ENCODE measurements around the gene PKP2. TPM values are rescaled to one million over a fixed set of nuclear protein-coding genes. Genes with fewer than 3 reads are reported as not detected.
"Not testable (repeated sequence)": the region's sequence is repeated elsewhere in the genome, so short reads cannot be mapped to it uniquely, and the experiment has no call there.

Gene PKP2
- total RNA-seq, 2 donors from 2014 or later = 0.12 to 0.39 TPM

DNA sequence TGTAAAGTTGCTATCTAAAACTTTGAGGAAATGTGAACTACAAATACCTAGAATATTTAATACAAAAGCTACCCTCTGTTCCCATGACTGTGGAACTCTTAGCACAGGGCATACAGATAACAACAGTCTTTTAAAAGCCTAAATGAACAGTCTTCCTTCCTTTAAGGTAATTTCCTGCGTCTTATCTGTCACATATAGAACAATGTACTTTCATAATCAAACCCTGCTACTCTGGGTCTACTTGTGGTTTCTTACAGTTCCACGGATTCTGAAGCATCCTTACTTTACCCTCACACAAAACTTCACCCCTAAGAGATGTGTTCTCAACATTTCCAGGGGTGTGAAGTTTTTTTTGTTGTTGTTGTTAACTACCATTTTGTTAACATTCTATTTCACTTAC lies 5.1 kb downstream of the PKP2 start:
- Mint-ChIP-seq H3K27me3 (ENCODE audit: low read depth) (peaks cover 49% of the 10 kb centered on the region), H3K36me3 (ENCODE audit: insufficient read depth in 2 of 2) (no peaks in the 10 kb centered on the region), H3K9me3 (no peaks in the 10 kb centered on the region), H3K4me1 (ENCODE audit: low read depth) (peaks cover 10% of the 10 kb centered on the region), H3K27ac (no peak overlapping the region), H3K4me3 (no peak overlapping the region)
- ATAC-seq (replicated peaks in 1 of 2) (no peak), DNase-seq (no peak)

DNA sequence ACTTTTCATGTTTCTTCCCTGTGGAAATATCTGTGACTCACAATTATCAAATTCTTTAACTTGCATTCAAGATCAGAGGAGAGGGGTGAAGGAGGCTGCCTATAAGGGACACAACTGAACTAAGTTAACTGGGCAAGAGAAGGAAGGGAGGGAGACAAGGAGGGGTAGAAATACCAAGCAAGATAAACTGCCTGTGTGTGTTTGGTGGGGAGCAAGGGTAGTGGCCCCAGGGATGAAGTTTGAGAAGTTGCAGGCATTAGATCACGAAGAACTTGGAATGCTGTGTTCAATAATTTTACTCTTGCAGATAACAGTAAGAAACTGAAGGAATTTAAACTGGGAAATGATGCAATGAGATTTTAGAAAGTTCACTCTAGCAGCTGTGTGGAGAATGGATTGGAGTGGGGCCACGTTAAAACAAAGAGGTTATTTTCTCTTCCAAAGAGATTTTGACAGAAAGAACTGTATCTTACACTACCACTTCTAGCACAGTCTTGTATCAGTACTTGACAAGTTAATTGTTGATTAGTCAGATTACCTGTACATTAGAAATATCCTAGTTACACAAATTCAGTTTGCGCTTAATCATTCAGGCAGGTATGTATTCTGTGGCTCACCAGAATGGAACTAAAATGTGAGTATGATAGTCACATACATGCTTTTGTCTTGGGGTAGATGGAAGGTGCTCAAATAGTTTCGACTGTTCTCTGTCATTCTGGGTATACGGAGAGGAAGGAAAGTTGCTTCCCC lies 7.4 kb downstream of the PKP2 start:
- no peaks in the 10 kb centered on the region for H3K4me1 Mint-ChIP-seq (ENCODE audit: low read depth)
- H3K27ac Mint-ChIP-seq = no peak overlapping the region
- H3K36me3 Mint-ChIP-seq (ENCODE audit: insufficient read depth in 2 of 2) = no peaks in the 10 kb centered on the region
- no peak overlapping the region for H3K4me3 Mint-ChIP-seq
- DNase-seq (no peak), ATAC-seq (replicated peaks in 1 of 2) (no peak)
- no peaks in the 10 kb centered on the region for H3K9me3 Mint-ChIP-seq
- H3K27me3 Mint-ChIP-seq (ENCODE audit: low read depth) = peaks cover 28% of the 10 kb centered on the region

DNA sequence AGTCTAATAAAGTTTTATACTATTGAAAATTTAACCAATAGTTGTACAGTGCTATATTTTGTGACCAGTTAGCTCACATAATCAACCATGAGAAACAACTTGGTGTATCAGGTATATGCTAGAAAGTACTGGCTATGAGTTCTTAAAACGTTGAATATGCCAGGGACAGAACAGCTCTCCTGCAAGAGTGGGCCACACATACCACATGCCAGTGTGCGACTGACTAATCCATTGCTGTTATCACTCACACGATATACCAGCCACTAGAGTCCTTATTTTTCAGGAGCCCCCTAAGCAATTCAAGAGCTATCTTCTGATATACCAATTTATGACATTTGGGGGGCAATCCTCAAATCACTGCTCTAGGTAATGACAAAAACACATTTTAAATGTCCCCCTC lies 9.5 kb downstream of the PKP2 start:
- Mint-ChIP-seq H3K4me1 (ENCODE audit: low read depth) (no peaks in the 10 kb centered on the region), H3K36me3 (ENCODE audit: insufficient read depth in 2 of 2) (no peaks in the 10 kb centered on the region), H3K27me3 (ENCODE audit: low read depth) (peaks cover 17% of the 10 kb centered on the region), H3K27ac (no peak overlapping the region), H3K9me3 (no peaks in the 10 kb centered on the region), H3K4me3 (no peak overlapping the region)
- ATAC-seq (replicated peaks in 1 of 2) = no peak
- DNase-seq = no peak

DNA sequence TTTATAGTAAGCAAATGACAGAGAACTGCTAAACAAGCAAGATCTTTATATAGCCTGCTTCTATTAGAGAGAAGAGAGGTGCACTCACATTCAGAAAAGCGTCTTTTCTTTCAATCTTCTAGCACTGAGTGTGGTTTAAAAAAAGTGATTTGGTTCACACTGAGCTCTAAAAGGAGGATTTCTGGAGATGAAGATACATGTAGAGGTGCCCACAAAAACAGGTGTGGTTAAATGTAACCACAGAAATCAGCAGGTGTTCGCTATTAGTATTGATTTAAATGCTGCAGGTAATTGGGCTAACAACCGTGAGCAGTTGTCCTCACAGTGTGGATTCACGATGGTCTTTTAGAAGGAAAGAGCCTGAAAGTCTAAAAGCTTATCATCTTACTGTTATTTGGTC lies 10.7 kb downstream of the PKP2 start:
- no peaks in the 10 kb centered on the region for H3K4me1 Mint-ChIP-seq (ENCODE audit: low read depth)
- H3K27ac Mint-ChIP-seq = no peak overlapping the region
- DNase-seq = no peak
- no peaks in the 10 kb centered on the region for H3K36me3 Mint-ChIP-seq (ENCODE audit: insufficient read depth in 2 of 2)
- H3K27me3 Mint-ChIP-seq (ENCODE audit: low read depth) = peaks cover 11% of the 10 kb centered on the region
- no peak for ATAC-seq (replicated peaks in 1 of 2)
- no peaks in the 10 kb centered on the region for H3K9me3 Mint-ChIP-seq
- H3K4me3 Mint-ChIP-seq = no peak overlapping the region

DNA sequence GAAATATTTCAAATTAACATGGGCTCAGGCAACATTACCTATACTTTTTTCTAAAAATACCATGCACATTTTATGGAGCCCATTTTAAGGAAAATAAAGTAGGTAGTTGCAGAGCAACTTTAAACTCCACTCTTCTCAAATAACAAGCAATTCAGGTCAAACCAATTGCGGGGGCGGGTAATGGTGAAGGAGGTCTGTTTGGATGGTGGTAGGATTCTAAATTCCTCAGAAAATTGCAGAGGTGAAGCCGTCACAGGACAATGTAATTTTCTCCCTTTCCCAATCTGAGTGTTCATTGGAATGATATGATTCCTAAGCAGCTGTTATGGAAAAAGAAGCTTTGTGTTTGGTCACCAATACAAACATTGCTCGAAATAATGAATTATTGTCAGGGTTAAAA lies 11.6 kb downstream of the PKP2 start:
- ATAC-seq (replicated peaks in 1 of 2) (no peak), DNase-seq (no peak)
- Mint-ChIP-seq H3K9me3 (no peaks in the 10 kb centered on the region), H3K27me3 (ENCODE audit: low read depth) (peaks cover 11% of the 10 kb centered on the region), H3K36me3 (ENCODE audit: insufficient read depth in 2 of 2) (no peaks in the 10 kb centered on the region), H3K27ac (no peak overlapping the region), H3K4me1 (ENCODE audit: low read depth) (no peaks in the 10 kb centered on the region), H3K4me3 (no peak overlapping the region)

DNA sequence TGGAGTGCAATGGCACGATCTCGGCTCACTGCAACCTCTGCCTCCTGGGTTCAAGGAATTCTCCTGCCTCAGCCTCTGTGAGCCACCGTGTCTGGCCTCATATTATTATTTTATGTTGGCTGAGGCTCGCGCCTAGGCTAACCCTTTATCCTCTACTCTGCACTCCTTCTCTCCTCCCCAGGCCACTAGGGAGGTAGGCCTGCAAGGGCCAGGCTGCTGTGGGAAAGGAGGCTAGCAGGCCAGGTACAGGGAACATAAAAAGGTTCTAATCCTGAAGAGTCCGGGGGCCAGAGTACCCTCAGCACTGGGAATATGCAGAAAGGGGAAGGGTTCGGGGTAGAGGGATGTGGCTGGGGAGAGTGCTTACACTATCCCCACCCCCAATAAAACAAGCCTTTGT lies 14.9 kb downstream of the PKP2 start:
- Mint-ChIP-seq H3K9me3 (no peaks in the 10 kb centered on the region), H3K4me1 (ENCODE audit: low read depth) (no peaks in the 10 kb centered on the region), H3K4me3 (no peak overlapping the region), H3K27me3 (ENCODE audit: low read depth) (no peaks in the 10 kb centered on the region), H3K36me3 (ENCODE audit: insufficient read depth in 2 of 2) (no peaks in the 10 kb centered on the region), H3K27ac (no peak overlapping the region)
- ATAC-seq (replicated peaks in 1 of 2) = no peak
- DNase-seq = no peak

DNA sequence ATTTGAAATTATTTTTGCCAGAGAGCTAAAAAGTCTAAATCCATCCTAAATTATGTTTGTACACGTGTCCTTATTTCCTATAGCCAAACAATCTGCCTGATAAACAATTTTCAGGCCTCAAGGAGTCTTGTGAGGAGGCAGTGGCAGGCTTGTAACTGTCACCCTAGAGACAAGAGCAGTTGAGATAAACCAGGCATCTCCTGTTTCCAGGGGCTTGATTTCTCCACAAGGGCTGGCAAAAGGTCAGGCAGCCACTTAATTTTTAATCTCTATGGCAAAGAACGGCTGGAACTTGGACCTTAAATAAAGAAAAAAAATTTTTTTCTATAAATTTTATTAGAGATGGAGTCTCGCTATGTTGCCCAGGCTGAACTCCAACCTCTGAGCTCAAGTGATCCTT lies 15.5 kb downstream of the PKP2 start:
- Mint-ChIP-seq H3K27me3 (ENCODE audit: low read depth) (no peaks in the 10 kb centered on the region), H3K4me1 (ENCODE audit: low read depth) (no peaks in the 10 kb centered on the region), H3K27ac (no peak overlapping the region), H3K36me3 (ENCODE audit: insufficient read depth in 2 of 2) (no peaks in the 10 kb centered on the region), H3K4me3 (no peak overlapping the region), H3K9me3 (no peaks in the 10 kb centered on the region)
- ATAC-seq (replicated peaks in 1 of 2) = no peak
- no peak for DNase-seq

DNA sequence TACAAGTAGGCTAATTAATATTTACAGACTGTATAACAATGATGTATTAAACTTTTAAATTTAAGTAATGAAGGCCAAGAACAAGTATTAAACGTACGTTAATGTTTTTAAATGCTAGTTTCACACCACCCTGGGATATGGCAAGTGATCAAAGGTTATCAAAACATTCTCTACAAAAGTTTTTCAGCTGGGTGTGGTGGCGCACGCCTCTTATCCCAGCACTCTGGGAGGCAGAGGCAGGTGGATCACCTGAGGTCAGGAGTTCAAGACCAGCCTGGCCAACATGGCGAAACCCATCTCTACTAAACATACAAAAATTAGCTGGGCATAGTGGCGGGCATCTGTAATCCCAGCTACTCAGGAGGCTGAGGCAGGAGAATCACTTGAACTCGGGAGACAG lies 17.5 kb downstream of the PKP2 start:
- H3K27me3 Mint-ChIP-seq (ENCODE audit: low read depth); H3K9me3 Mint-ChIP-seq; H3K4me3 Mint-ChIP-seq; H3K27ac Mint-ChIP-seq; ATAC-seq (replicated peaks in 1 of 2); DNase-seq; H3K4me1 Mint-ChIP-seq (ENCODE audit: low read depth); H3K36me3 Mint-ChIP-seq (ENCODE audit: insufficient read depth in 2 of 2): not testable (repeated sequence)

DNA sequence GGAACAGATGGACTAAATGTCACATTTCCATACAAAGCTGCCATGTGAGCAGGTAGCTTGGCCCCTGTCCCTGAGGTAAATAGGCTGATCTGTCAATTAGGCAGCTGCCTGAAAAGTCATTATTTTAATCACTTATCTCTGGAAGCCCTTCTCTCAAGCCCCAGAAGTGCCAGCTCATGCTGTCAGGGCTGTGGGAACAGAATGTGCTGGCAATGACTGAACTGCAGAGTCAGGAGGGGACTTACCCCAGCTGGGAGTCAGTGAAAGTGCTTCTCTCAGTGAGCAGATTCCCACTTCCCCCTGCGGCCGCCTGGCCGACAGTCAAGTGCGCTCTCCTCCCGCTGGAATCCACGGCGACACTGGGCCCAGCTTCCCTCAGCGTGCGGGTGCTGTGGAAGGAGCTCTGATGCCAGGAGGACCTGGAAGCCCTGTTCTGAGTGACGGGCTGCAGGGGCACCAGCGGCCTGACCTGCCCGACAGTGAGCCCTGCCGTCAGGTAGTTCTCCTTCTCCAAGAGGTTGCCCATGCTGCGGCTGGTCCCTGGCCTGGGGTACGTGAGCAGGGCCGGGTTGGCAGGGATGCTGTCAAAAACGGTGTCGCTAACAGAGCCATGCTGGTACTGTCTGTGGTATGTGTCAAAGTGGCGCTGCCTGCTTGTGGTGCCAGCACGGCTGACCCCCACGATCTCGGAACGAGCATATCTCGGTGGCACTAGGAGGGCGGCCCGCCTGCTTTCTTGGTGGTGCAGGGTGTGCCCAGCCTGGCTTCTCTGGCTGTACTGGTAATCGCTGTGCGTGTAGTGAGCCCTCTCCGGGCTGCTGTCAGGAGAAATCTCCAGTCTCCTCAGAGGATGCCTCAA lies 18.7 kb downstream of the PKP2 start:
- Mint-ChIP-seq H3K4me1 (ENCODE audit: low read depth) (no peaks in the 10 kb centered on the region), H3K9me3 (no peaks in the 10 kb centered on the region), H3K27me3 (ENCODE audit: low read depth) (no peaks in the 10 kb centered on the region), H3K36me3 (ENCODE audit: insufficient read depth in 2 of 2) (no peaks in the 10 kb centered on the region), H3K4me3 (no peak overlapping the region), H3K27ac (no peak overlapping the region)
- ATAC-seq (replicated peaks in 1 of 2) (no peak), DNase-seq (no peak)

DNA sequence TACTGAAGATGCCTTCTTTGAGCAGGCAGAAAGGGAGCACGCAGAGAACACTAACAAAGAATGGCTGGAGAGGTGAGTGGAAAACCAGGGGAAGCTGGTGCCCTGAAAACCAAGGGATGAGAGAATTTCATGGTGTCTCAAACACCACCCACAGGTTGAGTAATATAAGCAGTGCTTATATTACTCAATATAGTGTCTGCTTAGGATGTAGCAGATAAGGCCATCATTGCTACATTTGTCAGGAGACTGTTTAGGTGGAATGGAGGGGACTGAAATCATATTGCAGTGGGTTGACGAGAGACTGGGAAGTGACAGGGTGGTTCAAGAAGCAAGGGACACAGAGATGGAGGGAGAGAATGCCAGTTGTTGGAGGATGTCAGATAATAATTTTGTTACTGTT lies 20.6 kb downstream of the PKP2 start:
- H3K27ac Mint-ChIP-seq = no peak overlapping the region
- ATAC-seq (replicated peaks in 1 of 2) = no peak

DNA sequence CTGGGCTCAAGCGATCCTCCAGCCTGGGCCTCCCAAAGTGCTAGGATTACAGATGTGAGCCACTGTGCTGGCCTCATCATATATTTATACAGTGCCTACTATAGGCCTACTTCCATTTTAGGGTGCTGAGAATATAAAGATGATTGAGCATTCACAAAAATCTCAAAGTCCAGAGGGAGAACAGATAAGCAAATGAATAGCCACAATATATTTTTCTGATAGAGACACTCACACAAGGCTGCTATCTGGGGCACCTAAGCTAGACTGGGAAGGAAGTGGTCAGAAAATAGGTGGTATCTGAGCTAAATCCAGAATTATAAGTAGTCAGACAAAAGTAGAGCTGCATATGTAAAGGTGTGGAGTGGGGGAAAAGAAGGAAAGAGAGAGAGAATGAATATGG lies 21.6 kb downstream of the PKP2 start:
- no peak for DNase-seq
- Mint-ChIP-seq H3K9me3 (no peaks in the 10 kb centered on the region), H3K27ac (no peak overlapping the region), H3K27me3 (ENCODE audit: low read depth) (no peaks in the 10 kb centered on the region), H3K4me3 (no peak overlapping the region), H3K4me1 (ENCODE audit: low read depth) (no peaks in the 10 kb centered on the region), H3K36me3 (ENCODE audit: insufficient read depth in 2 of 2) (no peaks in the 10 kb centered on the region)
- ATAC-seq (replicated peaks in 1 of 2) = no peak

More for the DNA sequence above, 20.6 kb downstream of the PKP2 start:
- DNase-seq = no peak
- Mint-ChIP-seq H3K36me3 (ENCODE audit: insufficient read depth in 2 of 2) (no peaks in the 10 kb centered on the region), H3K27me3 (ENCODE audit: low read depth) (no peaks in the 10 kb centered on the region), H3K4me3 (no peak overlapping the region), H3K9me3 (no peaks in the 10 kb centered on the region), H3K4me1 (ENCODE audit: low read depth) (no peaks in the 10 kb centered on the region)

DNA sequence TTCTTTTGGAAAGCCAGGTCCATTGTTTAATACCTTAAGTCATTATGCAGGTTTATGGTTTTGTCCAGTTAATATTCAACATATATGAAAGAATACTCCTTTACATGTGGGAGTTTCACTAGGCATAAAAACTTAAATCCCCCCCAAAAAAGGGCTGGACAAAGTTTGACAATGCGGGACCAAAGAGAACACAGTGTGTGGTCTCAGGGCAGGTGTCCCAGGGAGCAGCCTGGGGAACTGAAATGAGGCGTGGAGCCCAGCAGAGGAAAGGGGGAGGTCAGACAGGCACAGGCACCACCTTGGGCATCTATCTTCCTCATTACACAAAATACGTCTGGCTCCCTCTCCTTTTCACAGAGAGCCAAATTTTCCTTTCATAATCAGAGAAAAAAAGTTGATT lies 22.5 kb downstream of the PKP2 start:
- Mint-ChIP-seq H3K9me3 (no peaks in the 10 kb centered on the region), H3K4me3 (no peak overlapping the region), H3K27ac (no peak overlapping the region), H3K4me1 (ENCODE audit: low read depth) (no peaks in the 10 kb centered on the region), H3K36me3 (ENCODE audit: insufficient read depth in 2 of 2) (no peaks in the 10 kb centered on the region), H3K27me3 (ENCODE audit: low read depth) (no peaks in the 10 kb centered on the region)
- no peak for ATAC-seq (replicated peaks in 1 of 2)
- no peak for DNase-seq

DNA sequence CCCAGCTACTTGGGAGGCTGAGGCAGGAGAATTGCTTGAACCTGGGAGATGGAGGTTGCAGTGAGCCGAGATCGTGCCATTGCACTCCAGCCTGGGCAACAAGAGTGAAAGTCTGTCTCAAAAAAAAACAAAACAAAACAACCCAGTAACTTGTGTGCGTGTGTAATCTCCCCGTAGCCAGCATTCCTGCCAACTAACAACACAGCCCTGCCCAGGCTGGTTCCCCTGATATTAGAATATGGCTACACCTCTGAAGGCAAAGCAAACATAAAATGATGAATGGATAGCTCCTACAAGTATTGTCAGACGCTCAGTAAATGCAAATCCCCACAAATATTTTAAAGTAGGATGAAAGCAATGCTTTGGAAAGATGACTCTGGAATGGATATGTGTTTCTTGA lies 24.2 kb downstream of the PKP2 start:
- H3K36me3 Mint-ChIP-seq (ENCODE audit: insufficient read depth in 2 of 2); H3K4me1 Mint-ChIP-seq (ENCODE audit: low read depth); H3K9me3 Mint-ChIP-seq; H3K27ac Mint-ChIP-seq; DNase-seq; H3K27me3 Mint-ChIP-seq (ENCODE audit: low read depth); H3K4me3 Mint-ChIP-seq; ATAC-seq (replicated peaks in 1 of 2): not testable (repeated sequence)

DNA sequence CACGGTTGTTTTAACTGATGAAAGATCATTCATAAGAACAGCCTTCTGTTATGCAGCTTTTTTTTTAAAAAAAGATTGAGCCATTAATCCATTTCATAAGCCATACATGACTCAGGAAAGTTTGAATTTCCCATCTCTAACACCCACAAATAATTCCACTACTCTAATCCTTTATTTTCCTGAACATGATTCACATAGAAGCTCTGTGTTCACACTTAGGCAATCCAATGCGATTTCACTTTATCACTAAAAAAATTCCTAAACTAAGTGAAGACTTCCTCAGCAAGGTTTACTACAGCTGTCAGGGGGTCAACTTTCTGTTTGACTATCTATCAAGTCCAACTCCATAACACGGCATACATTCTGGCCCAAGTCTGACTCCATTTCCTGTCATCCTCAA lies 25.9 kb downstream of the PKP2 start:
- Mint-ChIP-seq H3K27me3 (ENCODE audit: low read depth) (no peaks in the 10 kb centered on the region), H3K4me3 (no peak overlapping the region), H3K4me1 (ENCODE audit: low read depth) (no peaks in the 10 kb centered on the region), H3K9me3 (no peaks in the 10 kb centered on the region), H3K27ac (no peak overlapping the region), H3K36me3 (ENCODE audit: insufficient read depth in 2 of 2) (no peaks in the 10 kb centered on the region)
- DNase-seq (no peak), ATAC-seq (replicated peaks in 1 of 2) (no peak)
